Measurements from ENCODE around the gene CAMK1D.

The CAMK1D gene

DNA sequence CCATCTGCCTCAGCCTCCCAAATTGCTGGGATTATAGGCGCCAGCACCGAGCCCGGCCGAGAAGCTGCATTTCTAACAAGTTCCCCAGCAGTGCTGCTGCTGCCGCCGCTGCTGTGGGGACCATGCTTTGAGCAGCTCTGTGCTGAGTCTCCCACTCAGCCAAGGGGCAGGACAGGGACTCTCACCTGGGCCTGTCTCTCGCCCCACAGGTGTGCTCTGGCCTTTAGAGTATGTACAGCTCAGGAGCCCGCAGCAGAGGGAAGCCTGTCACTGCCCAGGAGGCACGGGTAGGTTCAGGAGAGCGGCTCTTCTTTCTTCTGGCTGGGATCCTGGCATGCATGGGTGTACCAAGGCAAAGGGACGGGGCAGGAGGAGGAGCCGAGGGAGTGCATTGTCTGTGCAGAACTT lies 130.1 kb downstream of the CAMK1D start:
- 0 out of 2 replicates have a peak, but pooled peaks cover 4% of the 10 kb centered on the region for H3K79me2 ChIP-seq (ENCODE audit: insufficient read depth, low read depth)
- H4K20me1 ChIP-seq (ENCODE audit: insufficient read depth): no peaks in the 10 kb centered on the region
- no peak overlapping the region for H2AFZ ChIP-seq (ENCODE audit: low read depth)
- no peak overlapping the region for H3K4me3 ChIP-seq (IDR thresholded peaks at IDR 0.05; ENCODE audit: insufficient read depth, low read depth, low read length)
- H3K27ac ChIP-seq: no peak overlapping the region
- H3K4me2 ChIP-seq: no peak overlapping the region
- no peaks in the 10 kb centered on the region for H3K36me3 ChIP-seq (ENCODE audit: insufficient read depth)
- TF ChIP-seq, protein P1, sequence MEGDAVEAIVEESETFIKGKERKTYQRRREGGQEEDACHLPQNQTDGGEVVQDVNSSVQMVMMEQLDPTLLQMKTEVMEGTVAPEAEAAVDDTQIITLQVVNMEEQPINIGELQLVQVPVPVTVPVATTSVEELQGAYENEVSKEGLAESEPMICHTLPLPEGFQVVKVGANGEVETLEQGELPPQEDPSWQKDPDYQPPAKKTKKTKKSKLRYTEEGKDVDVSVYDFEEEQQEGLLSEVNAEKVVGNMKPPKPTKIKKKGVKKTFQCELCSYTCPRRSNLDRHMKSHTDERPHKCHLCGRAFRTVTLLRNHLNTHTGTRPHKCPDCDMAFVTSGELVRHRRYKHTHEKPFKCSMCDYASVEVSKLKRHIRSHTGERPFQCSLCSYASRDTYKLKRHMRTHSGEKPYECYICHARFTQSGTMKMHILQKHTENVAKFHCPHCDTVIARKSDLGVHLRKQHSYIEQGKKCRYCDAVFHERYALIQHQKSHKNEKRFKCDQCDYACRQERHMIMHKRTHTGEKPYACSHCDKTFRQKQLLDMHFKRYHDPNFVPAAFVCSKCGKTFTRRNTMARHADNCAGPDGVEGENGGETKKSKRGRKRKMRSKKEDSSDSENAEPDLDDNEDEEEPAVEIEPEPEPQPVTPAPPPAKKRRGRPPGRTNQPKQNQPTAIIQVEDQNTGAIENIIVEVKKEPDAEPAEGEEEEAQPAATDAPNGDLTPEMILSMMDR (conservative IDR thresholded peaks at IDR 0.05; ENCODE audit: low read depth, low read length): no peak
- no peak overlapping the region for H3K9ac ChIP-seq
- H3K4me1 ChIP-seq (ENCODE audit: low read depth, poor library complexity, severe bottlenecking): peaks cover 18% of the 10 kb centered on the region
- H3K27me3 ChIP-seq (ENCODE audit: insufficient read depth, low read depth): no peaks in the 10 kb centered on the region

DNA sequence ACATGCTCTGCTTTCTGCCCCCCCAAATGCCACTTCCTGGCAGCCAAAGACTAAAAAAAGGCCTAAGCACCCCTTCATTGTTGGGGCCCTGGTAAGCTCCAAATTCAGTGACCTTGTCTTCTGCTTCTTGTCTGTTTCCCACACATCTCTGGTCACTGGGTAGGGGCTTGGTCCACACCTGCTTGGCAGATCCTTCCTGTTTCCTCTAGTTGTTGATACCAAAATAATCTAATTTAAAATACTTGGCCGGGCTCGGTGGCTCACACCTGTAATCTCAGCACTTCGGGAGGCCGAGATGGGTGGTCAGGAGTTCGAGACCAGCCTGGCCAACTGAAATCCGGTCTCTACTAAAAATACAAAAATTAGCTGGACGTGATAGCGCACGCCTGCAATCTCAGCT lies 130.6 kb downstream of the CAMK1D start:
- Histone ChIP-seq H3K79me2 (ENCODE audit: insufficient read depth, low read depth) (0 out of 2 replicates have a peak, but pooled peaks cover 4% of the 10 kb centered on the region), H3K4me2 (no peak overlapping the region), H4K20me1 (ENCODE audit: insufficient read depth) (no peaks in the 10 kb centered on the region), H3K4me1 (ENCODE audit: low read depth, poor library complexity, severe bottlenecking) (peaks cover 19% of the 10 kb centered on the region), H3K4me3 (IDR thresholded peaks at IDR 0.05; ENCODE audit: insufficient read depth, low read depth, low read length) (no peak overlapping the region), H3K36me3 (ENCODE audit: insufficient read depth) (no peaks in the 10 kb centered on the region), H3K9ac (no peak overlapping the region), H3K27me3 (ENCODE audit: insufficient read depth, low read depth) (no peaks in the 10 kb centered on the region), H2AFZ (ENCODE audit: low read depth) (no peak overlapping the region), H3K27ac (no peak overlapping the region)
- TF ChIP-seq, protein P1 (conservative IDR thresholded peaks at IDR 0.05; ENCODE audit: low read depth, low read length): no peak

DNA sequence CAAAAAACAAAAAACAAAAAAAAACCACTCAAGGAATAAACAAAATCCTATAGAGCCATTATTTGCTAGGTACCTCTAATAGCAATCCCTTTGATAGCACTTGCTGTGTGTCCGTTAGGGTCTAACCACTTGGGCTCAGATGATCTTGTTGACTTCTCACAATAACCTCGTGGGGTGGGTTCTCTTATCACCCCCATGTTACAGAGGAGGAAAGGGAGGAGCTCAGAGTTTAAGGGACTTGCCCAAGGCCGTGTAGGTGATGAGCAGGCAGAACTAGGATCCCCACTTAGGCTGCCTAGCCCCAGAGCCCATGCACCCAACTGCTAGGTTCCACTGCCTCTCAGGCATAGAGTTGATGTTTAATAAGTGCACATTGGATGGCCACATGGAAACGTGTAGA lies 131.1 kb downstream of the CAMK1D start:
- TF ChIP-seq, protein P1 (conservative IDR thresholded peaks at IDR 0.05; ENCODE audit: low read depth, low read length): no peak
- no peak overlapping the region for H3K4me2 ChIP-seq
- H3K36me3 ChIP-seq (ENCODE audit: insufficient read depth): no peaks in the 10 kb centered on the region
- no peaks in the 10 kb centered on the region for H4K20me1 ChIP-seq (ENCODE audit: insufficient read depth)
- H3K27me3 ChIP-seq (ENCODE audit: insufficient read depth, low read depth): no peaks in the 10 kb centered on the region
- H3K4me3 ChIP-seq (IDR thresholded peaks at IDR 0.05; ENCODE audit: insufficient read depth, low read depth, low read length): no peak overlapping the region
- H3K4me1 ChIP-seq (ENCODE audit: low read depth, poor library complexity, severe bottlenecking): peaks cover 19% of the 10 kb centered on the region
- no peak overlapping the region for H2AFZ ChIP-seq (ENCODE audit: low read depth)
- H3K79me2 ChIP-seq (ENCODE audit: insufficient read depth, low read depth): 0 out of 2 replicates have a peak, but pooled peaks cover 4% of the 10 kb centered on the region
- no peak overlapping the region for H3K9ac ChIP-seq
- H3K27ac ChIP-seq: no peak overlapping the region

DNA sequence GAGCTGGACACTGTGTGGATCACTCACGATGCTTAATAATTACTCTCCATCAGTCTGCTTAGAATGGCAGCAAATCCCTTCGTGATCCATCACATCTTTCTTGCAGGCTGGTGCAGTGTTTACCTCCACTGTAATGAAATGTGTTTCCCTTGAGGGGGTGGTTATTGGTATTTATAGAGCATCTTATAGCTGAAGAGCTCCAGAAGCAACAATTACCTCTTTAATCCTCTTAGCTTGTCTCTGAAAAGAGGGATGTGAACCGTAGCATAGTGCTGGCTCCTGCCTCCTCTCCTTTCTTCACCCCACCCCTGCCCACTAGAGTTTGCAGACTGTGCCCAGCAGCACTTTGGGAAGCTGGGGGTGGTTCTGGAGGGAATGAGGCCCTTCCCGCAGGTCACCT lies 132.6 kb downstream of the CAMK1D start:
- peaks cover 14% of the 10 kb centered on the region; the same call in 1 of the 2 replicates for H3K79me2 ChIP-seq (ENCODE audit: insufficient read depth, low read depth)
- H3K27ac ChIP-seq: no peak overlapping the region
- H3K9ac ChIP-seq: no peak overlapping the region
- peaks cover 34% of the 10 kb centered on the region for H3K4me1 ChIP-seq (ENCODE audit: low read depth, poor library complexity, severe bottlenecking)
- no peak overlapping the region for H2AFZ ChIP-seq (ENCODE audit: low read depth)
- no peaks in the 10 kb centered on the region for H4K20me1 ChIP-seq (ENCODE audit: insufficient read depth)
- H3K4me3 ChIP-seq (IDR thresholded peaks at IDR 0.05; ENCODE audit: insufficient read depth, low read depth, low read length): no peak overlapping the region
- TF ChIP-seq, protein P1 (conservative IDR thresholded peaks at IDR 0.05; ENCODE audit: low read depth, low read length): no peak
- no peaks in the 10 kb centered on the region for H3K36me3 ChIP-seq (ENCODE audit: insufficient read depth)
- H3K4me2 ChIP-seq: no peak overlapping the region
- H3K27me3 ChIP-seq (ENCODE audit: insufficient read depth, low read depth): no peaks in the 10 kb centered on the region
